DMS153 treated with DMSO at 0.1 percent for 48 hours (cell line): ENCODE results near the gene BTN2A1.
"Not testable (repeated sequence)": the region's sequence is repeated elsewhere in the genome, so short reads cannot be mapped to it uniquely, and the experiment has no call there.

Experiments
- DNase-seq: peaks from one replicate; lab custom pipeline; 2025; ENCODE audit not compliant: unreplicated experiment; lab: John Stamatoyannopoulos, UW

BTN2A1 gene

GRCh38 chr6:26432627-26433201 lies 25.0 kb upstream of the BTN2A1 start:
- no peak for DNase-seq

DNA sequence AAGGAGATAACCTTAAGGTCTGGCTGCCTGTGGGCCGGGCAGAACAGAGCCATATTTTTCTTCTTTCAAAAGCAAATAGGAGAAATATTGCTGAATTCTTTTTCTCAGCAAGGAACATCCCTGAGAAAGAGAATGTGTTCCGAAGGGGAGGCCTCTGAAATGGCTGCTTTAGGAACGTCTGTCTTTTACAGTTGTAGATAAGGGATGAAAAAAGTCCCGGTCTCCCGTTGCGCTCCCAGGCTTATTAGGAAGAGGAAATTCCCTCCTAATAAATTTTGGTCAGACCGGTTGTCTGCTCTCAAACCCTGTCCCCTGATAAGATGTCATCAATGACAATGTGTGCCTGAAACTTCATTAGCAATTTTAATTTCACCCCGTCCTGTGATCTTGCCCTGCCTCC lies 24.1 kb upstream of the BTN2A1 start:
- DNase-seq = not testable (repeated sequence)

DNA sequence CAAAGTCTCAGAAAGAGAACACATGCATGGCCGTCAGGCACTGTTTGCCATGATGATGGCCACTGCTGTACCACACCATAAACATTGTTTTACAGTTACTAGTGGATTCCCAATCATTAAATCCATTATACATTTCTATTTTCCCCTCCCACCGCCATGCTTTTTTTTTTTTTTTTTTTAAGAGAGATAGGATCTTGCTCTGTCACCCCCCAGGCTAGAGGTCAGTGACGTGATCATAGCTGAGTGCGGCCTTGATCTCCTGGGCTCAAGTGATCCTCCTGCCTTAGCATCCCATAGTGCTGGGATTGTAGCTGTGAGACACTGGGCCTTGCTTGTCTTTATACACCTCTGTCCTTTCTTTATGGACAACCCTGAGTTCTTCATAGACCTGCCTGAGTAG lies 21.7 kb upstream of the BTN2A1 start:
- no peak for DNase-seq

DNA sequence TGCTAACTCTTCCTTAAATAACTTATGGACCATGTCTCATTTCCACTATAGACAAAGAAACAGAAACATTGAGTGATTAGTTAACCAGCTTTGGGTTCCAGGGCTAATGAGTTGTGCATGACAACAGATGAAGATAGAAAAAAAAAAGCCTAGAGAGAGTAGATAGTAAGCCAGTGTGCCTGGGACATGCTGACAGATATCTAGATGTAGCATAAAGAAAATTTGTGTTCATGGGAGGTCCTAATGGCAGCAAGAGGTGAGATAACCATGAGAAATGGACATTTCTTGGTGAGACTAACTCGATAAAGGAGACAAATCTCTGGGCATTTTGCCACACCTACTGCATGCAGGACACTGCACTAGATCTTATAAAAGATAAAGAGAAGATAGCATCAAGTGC lies 20.2 kb upstream of the BTN2A1 start:
- no peak for DNase-seq

DNA sequence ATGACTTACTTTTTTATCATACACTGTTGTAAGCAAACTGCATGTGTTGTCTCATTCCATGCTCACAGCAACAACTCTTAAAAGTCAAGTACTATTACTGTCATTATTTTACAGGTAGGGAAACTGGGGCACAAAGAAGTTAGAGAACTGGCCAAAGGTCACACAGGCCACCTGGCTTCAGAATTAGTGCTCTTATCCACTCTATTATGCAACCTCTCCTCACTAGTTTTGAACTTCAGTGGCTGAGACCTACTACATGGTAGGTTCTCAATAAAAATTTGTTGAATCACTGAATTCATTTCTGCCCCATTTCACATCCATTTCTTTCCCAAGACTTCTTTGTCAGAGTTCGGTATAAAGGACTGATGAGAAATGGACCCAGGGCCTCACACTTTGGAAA lies 19.8 kb upstream of the BTN2A1 start:
- DNase-seq = no peak

- no peak for DNase-seq
Measured at GRCh38 chr6:26439151-26440125, 18.3 kb upstream of the BTN2A1 start.

GRCh38 chr6:26440977-26441358 lies 16.8 kb upstream of the BTN2A1 start:
- DNase-seq = no peak

- DNase-seq = no peak
Measured at GRCh38 chr6:26441977-26442376, 15.8 kb upstream of the BTN2A1 start.

GRCh38 chr6:26445934-26446667 lies 11.7 kb upstream of the BTN2A1 start:
- DNase-seq = no peak

GRCh38 chr6:26447257-26447656 lies 10.5 kb upstream of the BTN2A1 start:
- DNase-seq = no peak

- DNase-seq = no peak
Measured at GRCh38 chr6:26450240-26450639, 7.5 kb upstream of the BTN2A1 start.

GRCh38 chr6:26452631-26453235 lies 5.0 kb upstream of the BTN2A1 start:
- DNase-seq = no peak

GRCh38 chr6:26454631-26455030 lies 3.1 kb upstream of the BTN2A1 start:
- DNase-seq = no peak

GRCh38 chr6:26455357-26455970 lies 2.3 kb upstream of the BTN2A1 start:
- no peak for DNase-seq

DNA sequence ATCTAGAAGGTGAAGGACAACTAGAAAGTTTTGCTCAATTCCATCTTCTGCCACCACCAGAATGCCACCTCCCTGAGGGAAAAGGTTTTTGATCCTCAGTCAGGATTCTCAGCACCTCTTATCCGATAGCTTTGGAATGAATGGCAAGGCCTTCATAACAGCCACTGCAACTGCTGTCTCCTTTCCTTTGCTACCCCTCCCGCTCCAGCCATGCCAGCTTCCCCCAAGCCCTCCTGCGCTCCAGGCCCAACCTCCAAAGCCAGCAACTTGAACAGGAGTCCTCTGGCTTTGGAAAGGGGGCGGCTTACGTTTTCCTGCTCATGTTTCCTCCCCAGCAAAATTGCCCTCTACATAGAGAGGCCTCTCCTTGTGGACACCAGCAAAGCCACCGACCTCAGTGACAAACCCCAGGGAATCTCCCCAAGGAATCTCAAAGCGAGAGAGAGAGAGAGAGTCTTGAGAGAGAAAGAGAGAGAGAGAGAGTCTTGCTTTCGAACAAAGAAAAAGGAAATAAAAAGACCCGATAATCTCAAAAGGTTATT lies 420 bp upstream of the BTN2A1 start:
- DNase-seq = no peak

- no peak for DNase-seq
Measured at GRCh38 chr6:26459023-26459810, 1.5 kb downstream of the BTN2A1 start.

GRCh38 chr6:26461353-26461752 lies 3.6 kb downstream of the BTN2A1 start:
- DNase-seq = not testable (repeated sequence)

DNA sequence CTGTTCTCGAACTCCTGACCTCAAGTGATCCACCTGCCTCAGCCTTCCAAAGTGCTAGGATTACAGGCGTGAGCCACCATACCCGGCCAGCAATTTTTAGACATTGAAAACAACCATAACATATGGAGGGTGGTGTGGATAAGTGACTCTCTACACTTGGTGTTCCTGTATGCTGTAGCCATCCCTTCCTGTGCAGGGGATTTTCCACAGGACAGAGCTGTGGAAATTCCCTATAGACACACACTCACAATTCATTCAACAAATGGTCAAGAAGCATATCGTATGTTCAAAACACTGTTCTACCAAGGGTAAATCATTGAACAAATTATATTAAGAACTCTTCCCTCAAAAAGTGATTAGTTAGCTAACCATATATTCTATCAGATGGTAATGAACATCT lies 6.3 kb downstream of the BTN2A1 start:
- DNase-seq = no peak

DNA sequence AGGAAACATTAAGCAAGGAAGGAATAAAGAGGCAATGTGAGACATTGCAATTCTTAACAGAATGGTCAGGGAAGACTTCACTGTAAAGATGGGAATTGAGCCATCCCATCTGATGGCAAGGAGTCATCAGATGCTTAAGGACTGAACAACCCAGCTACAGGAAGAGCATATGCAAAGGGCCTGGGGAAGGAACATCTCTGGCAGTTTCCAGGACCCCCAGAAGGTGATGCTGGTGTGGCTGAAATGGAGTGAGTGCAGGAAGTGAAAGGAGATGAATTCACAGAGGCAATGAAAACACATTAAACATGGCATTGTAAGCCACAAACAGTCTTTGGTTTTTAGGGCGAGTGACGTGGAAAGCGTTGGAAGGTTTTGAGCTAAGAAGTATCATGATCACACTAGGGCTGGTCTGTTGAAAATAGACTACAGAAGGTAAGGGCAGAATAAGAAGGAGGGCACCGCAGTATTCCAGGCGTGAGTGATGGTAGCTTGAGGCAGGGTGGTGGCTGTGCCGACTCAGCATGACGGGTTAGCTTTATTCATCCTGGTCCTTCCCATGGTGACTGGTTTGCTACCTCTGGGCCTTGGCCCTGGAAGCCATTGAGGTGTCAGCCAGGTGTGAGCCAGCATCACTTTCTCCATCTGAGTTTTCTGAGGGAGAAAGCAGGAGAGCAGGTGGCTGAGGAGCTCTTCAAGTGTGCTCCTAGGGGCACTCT lies 6.8 kb downstream of the BTN2A1 start:
- no peak for DNase-seq
